ENCODE measurements around the gene SYNDIG1. TPM values are rescaled to one million over a fixed set of nuclear protein-coding genes. Genes with fewer than 3 reads are reported as not detected.

The SYNDIG1 gene
- polyA plus RNA-seq, 1 of the 3 experiments (the other 2 are of a cell fraction): not detected

DNA sequence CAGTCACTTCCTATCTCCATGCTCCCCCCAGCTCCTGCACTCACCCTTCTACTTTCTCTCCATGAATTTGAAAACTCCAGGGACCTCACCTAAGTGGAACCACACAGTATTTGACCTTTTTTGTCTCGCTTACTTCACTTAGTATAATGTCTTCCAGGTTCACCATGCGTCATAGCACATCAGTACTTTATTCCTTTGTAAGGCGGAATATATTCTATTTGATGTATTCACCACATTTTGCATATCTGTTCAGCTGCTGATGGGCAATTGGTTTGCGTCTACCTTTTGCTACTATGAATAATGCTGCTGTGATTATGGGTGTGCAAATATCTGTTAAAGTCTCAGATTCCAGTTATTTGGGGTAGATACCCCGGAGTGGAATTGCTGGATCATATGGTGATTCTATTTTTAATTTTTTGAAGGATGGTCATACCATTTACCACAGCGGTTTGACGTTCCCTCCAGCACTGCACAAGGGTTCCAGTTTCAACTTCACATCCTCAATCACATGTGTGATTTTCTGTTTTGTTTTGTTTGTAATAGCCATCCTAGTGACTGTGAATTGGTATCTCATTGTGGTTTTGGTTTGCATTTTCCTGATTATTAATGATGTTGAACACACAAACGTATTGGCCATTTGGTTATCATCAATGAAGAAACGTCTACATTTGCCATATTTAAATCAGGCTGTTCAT is 20.3 kb upstream of the SYNDIG1 start:
- CTCF ChIA-PET: no interaction called here
- H4K20me1 ChIP-seq (ENCODE audit: insufficient read depth): no peaks in the 10 kb centered on the region
- H3K9ac ChIP-seq: no peak overlapping the region
- TF ChIP-seq JUND (IDR thresholded peaks at IDR 0.05): no peak
- TF ChIP-seq RXRA (IDR thresholded peaks at IDR 0.05; ENCODE audit: borderline replicate concordance, low read depth): no peak
- TF ChIP-seq GABPA (IDR thresholded peaks at IDR 0.05; ENCODE audit: low read depth): no peak
- no peak for TF ChIP-seq GATA2 (CRISPR knock-in tag; IDR thresholded peaks at IDR 0.05)
- no peak for TF ChIP-seq EP300 (IDR thresholded peaks at IDR 0.05; ENCODE audit: borderline replicate concordance in 1 of 2, low read depth in 1 of 2, low read length in 1 of 2)
- TF ChIP-seq, protein P1, sequence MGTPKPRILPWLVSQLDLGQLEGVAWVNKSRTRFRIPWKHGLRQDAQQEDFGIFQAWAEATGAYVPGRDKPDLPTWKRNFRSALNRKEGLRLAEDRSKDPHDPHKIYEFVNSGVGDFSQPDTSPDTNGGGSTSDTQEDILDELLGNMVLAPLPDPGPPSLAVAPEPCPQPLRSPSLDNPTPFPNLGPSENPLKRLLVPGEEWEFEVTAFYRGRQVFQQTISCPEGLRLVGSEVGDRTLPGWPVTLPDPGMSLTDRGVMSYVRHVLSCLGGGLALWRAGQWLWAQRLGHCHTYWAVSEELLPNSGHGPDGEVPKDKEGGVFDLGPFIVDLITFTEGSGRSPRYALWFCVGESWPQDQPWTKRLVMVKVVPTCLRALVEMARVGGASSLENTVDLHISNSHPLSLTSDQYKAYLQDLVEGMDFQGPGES (IDR thresholded peaks at IDR 0.05; ENCODE audit: low read depth, low read length): no peak
- TF ChIP-seq TEAD4 (IDR thresholded peaks at IDR 0.05; ENCODE audit: borderline replicate concordance, insufficient read depth): no peak
- TF ChIP-seq TAF1 (IDR thresholded peaks at IDR 0.05; ENCODE audit: borderline replicate concordance, low read depth, low read length): no peak
- no peak for TF ChIP-seq CHD2 (IDR thresholded peaks at IDR 0.05; ENCODE audit: low read length, partially characterized antibody)
- TF ChIP-seq, protein P2, sequence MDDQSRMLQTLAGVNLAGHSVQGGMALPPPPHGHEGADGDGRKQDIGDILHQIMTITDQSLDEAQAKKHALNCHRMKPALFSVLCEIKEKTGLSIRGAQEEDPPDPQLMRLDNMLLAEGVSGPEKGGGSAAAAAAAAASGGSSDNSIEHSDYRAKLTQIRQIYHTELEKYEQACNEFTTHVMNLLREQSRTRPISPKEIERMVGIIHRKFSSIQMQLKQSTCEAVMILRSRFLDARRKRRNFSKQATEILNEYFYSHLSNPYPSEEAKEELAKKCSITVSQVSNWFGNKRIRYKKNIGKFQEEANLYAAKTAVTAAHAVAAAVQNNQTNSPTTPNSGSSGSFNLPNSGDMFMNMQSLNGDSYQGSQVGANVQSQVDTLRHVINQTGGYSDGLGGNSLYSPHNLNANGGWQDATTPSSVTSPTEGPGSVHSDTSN (IDR thresholded peaks at IDR 0.05): no peak
- TF ChIP-seq TCF12 (IDR thresholded peaks at IDR 0.05): no peak
- TF ChIP-seq RAD21 (IDR thresholded peaks at IDR 0.05; ENCODE audit: low read length): no peak
- TF ChIP-seq RFX5 (IDR thresholded peaks at IDR 0.05; ENCODE audit: low read length): no peak
- TF ChIP-seq FOXJ3 (CRISPR knock-in tag; IDR thresholded peaks at IDR 0.05): no peak
- TF ChIP-seq NFIC (IDR thresholded peaks at IDR 0.05; ENCODE audit: borderline replicate concordance): no peak
- no peak for TF ChIP-seq MXI1 (IDR thresholded peaks at IDR 0.05; ENCODE audit: low read depth, low read length)
- TF ChIP-seq EZH2phosphoT487 (IDR thresholded peaks at IDR 0.05; ENCODE audit: borderline replicate concordance, low read depth): no peak
- no peak for TF ChIP-seq FOSL2 (IDR thresholded peaks at IDR 0.05; ENCODE audit: borderline replicate concordance, low read depth)
- POLR2A ChIA-PET: no interaction called here
- no peaks in the 10 kb centered on the region for H3K9me3 ChIP-seq
- no peaks in the 10 kb centered on the region; the same call in 1 of the 2 replicates for H3K27me3 ChIP-seq (ENCODE audit: insufficient read depth)
- no peak overlapping the region for H3K27ac ChIP-seq (ENCODE audit: low read depth in 2 of 2, low read length in 1 of 2)
- 44% methylated on average over 9 of the region's 9 CpGs for WGBS (ENCODE audit: low lambda C conversion rate)
- H3K36me3 ChIP-seq (replicated peaks in 1 of 2; ENCODE audit: control insufficient read depth in 1 of 2, insufficient read depth in 2 of 2, low read length in 1 of 2): no peaks in the 10 kb centered on the region
- H3K9me2 ChIP-seq: no peaks in the 10 kb centered on the region
- no peak for DNase-seq
- H3K4me3 ChIP-seq (ENCODE audit: low read depth in 2 of 2, low read length in 1 of 2): no peak overlapping the region
- H3K4me1 ChIP-seq (ENCODE audit: control insufficient read depth in 1 of 2, insufficient read depth in 2 of 2, low read depth in 1 of 2, low read length in 1 of 2): no peaks in the 10 kb centered on the region
- H3K79me2 ChIP-seq (ENCODE audit: insufficient read depth): no peaks in the 10 kb centered on the region
- H3K4me2 ChIP-seq: no peak overlapping the region
- H2AFZ ChIP-seq (ENCODE audit: low read depth): no peak overlapping the region
- H3F3A ChIP-seq (replicated peaks; ENCODE audit: insufficient read depth): no peaks in the 10 kb centered on the region

All from SK-N-SH (cell line).